Activated naive CD4-positive, alpha-beta T cell treated with anti-CD3 and anti-CD28 coated beads for 36 hours (primary cell): ENCODE results near the gene CTRB2. TPM values are rescaled to one million over a fixed set of nuclear protein-coding genes. Genes with fewer than 3 reads are reported as not detected.

ENCODE experiments used
- CTCF ChIA-PET: fragments of 350-600 bp; sonication (Branson Sonifier 250); formaldehyde crosslinking; loops from one replicate; lab custom pipeline; 2021; ENCODE audit warnings: antibody characterized with exemption; lab: Charles Lee
- DNase-seq: peaks from one replicate; pipeline ENCODE4 v3.0.0-alpha.2; 2020
- H3K27ac Mint-ChIP-seq: one replicate; pipeline ENCODE4 v1.8.0; 2021; ENCODE audit warnings: mild to moderate bottlenecking, mixed read lengths
- H3K27me3 Mint-ChIP-seq: one replicate; pipeline ENCODE4 v1.8.0; 2021; ENCODE audit warnings: low read depth, mixed read lengths
- H3K36me3 Mint-ChIP-seq: one replicate; pipeline ENCODE4 v1.8.0; 2021; ENCODE audit warnings: low read depth, mixed read lengths
- H3K4me1 Mint-ChIP-seq: one replicate; pipeline ENCODE4 v1.8.0; 2021; ENCODE audit warnings: low read depth, mixed read lengths
- H3K4me3 Mint-ChIP-seq: one replicate; pipeline ENCODE4 v1.8.0; 2021; ENCODE audit warnings: mild to moderate bottlenecking, moderate library complexity, mixed read lengths
- H3K9me3 Mint-ChIP-seq: one replicate; pipeline ENCODE4 v1.8.0; 2021; ENCODE audit warnings: mixed read lengths
- intact Hi-C: fragments of 100-400 bp; cut with micrococcal nuclease; formaldehyde crosslinking; loops from one replicate; pipeline ENCODE4 v1.15.1; 2023
- total RNA-seq, 2 experiments: library from RNA; stranded (reverse); gene quantifications; one replicate each; pipeline ENCODE4 v1.2.3, GENCODE V29; 2021

The CTRB2 gene
- not detected for total RNA-seq

DNA sequence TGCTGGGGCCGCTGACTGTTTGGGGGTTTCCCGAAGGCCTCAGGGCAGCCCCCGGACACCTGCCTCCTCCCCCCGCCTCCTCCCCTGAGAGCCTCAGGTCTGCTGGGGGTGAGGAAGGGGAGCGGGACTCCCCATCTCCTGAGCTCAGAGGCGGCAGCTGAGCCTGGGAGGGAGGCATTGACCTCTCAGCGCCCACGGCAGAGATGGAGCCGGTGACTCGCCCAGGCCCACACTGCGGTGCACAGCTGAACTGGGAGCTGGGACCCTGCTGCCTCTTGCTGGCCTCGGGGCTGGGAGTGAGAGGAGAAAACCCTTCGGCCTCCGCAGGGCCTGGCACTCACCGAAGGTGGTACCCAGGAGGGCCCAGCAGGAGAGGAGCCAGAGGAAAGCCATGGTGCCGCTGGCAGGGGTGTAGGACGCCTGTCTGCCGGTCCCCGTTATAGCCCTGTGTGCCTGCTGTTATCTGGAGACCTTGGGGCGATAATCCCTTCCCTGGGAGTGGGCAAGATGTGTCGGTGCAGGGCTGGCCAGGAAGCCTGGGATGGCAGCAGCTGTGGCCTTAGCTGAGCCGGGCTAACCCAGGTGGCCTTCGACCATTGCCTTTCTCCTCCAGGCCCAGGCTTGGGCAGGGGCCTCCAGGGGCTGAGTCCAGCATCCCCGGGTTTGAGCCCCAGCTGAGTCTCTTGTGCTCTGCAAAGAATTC is at the start of gene CTRB2:
CTRB2 (minus strand) TSS at position 413 of the 703 bp plus-strand sequence; CDS start at position 393, 20 bp downstream.
- H3K4me3 Mint-ChIP-seq = no peak within 1 kb of the TSS
- no peak within 1 kb of the TSS for H3K27ac Mint-ChIP-seq
- DNase-seq = no peak
- no peaks in the 10 kb centered on the region for H3K36me3 Mint-ChIP-seq
- no peaks in the 10 kb centered on the region for H3K4me1 Mint-ChIP-seq
- intact Hi-C loops = no loop called here
- no peaks in the 10 kb centered on the region for H3K9me3 Mint-ChIP-seq
- no peaks in the 10 kb centered on the region for H3K27me3 Mint-ChIP-seq
- CTCF ChIA-PET = no interaction called here

DNA sequence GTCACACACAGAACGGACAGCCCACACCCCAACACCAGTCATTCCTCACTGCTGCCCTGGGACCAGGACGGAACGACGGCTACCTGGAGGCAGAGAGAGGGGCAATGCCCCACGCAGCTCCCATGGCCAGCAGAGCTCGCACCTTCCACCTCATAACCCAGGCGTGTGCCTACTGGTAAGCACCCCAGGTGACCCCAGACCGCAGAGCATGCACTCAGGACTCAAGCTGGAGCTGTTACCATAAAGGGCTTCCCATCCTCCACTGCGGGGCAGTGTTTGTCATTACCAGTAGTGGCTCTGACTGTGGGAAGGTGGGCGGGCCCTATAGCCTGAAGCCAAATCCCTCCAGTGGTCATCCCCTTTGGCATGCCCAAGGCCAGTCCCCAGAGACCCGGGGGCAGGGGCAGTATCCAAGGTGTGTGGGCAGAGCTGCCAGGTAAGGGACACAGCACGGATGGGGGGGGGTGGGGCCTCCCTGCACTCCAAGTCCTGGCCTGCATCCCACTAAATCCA is 49.2 kb upstream of the CTRB2 start:
- Mint-ChIP-seq H3K4me3 (no peak overlapping the region), H3K27me3 (peaks cover 28% of the 10 kb centered on the region), H3K4me1 (no peaks in the 10 kb centered on the region), H3K36me3 (no peaks in the 10 kb centered on the region), H3K27ac (no peak overlapping the region), H3K9me3 (no peaks in the 10 kb centered on the region)
- no peak for DNase-seq
- intact Hi-C loops = no loop called here
- CTCF ChIA-PET = no interaction called here

DNA sequence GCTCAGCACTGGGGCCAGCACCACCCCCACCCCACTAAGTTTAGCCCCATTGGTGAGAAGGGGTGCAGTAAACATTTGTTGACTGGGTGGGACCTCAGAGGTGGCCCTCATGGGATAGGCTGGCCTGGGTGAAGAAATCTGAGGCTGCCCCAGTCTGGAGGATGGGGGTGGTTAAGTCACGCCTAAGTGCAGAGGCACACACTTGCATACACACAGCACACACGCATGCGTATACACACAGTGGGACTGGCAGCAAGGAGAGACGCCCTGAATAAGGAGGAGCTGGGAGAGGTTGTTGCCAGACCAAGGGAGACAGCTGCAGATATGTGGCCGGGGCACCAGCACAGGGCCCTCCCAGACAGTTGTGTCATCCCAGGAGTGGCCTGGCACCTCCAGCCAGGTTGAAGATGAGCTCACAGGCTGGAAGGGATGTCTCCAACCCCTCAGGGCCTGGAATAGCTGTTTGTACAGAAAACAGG is 47.4 kb upstream of the CTRB2 start:
- intact Hi-C loops = no loop called here
- no peak for DNase-seq
- Mint-ChIP-seq H3K4me1 (peaks cover 3% of the 10 kb centered on the region), H3K36me3 (no peaks in the 10 kb centered on the region), H3K9me3 (no peaks in the 10 kb centered on the region), H3K4me3 (no peak overlapping the region), H3K27me3 (peaks cover 37% of the 10 kb centered on the region), H3K27ac (no peak overlapping the region)
- CTCF ChIA-PET = interaction anchor here (0.6 to 2.2 kb wide), 2 partner anchors 29 to 55 kb away, joined by 4 to 6 read pairs; no protein-coding TSS in a partner anchor

DNA sequence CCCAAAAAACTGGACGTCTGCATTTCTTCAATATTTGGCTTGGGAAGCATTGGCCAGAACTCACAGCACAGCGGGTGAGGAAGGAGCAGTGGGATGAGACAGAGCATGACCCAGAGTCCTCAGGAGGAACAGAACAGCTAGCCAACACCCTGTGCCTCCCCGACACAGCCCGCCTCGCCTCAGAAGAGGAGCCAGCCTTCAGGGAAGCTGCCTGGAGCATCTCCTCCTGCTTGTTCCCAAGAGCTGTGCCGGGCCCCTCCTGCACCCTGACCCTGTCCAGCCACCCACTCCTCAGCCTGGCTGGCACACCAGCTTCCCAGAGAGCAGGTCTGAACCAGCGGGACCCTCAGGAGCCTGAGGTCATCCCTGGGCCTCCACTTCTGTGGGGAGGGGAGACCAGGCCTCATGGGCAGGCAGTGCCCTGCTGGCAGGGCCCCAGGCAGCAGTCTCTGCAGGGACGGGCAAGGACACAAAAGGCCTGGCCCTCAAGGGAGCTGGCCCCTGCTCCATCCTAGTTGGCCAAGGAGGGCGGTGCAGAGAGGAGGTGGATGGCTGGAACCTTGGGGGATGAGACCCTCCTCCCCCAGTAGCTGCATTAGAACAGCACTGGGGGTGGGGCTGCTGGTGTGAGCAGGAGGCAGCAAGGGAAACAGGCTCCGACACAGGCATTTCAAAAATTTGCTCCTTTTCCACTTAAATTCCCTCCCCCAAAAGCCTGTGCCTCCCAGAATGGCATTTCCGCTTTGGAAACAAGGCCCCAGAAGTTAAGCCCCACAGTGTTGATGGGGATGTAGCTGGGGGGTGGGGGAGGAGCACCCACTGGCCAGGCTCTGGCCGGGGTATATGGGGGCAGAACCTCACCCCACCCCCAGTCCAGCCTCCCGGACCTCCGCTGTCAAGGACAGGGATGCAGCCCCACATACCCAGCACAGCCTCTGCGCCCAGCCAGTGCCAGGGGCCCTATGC is 46.3 kb upstream of the CTRB2 start:
- no peak overlapping the region for H3K27ac Mint-ChIP-seq
- H3K27me3 Mint-ChIP-seq = peaks cover 35% of the 10 kb centered on the region
- no peak overlapping the region for H3K4me3 Mint-ChIP-seq
- H3K36me3 Mint-ChIP-seq = no peaks in the 10 kb centered on the region
- DNase-seq = no peak
- CTCF ChIA-PET = interaction anchor here (0.8 to 2.2 kb wide), 2 partner anchors 18 to 54 kb away, joined by 3 to 6 read pairs; no protein-coding TSS in a partner anchor
- H3K4me1 Mint-ChIP-seq = peaks cover 3% of the 10 kb centered on the region
- H3K9me3 Mint-ChIP-seq = no peaks in the 10 kb centered on the region
- intact Hi-C loops = no loop called here

DNA sequence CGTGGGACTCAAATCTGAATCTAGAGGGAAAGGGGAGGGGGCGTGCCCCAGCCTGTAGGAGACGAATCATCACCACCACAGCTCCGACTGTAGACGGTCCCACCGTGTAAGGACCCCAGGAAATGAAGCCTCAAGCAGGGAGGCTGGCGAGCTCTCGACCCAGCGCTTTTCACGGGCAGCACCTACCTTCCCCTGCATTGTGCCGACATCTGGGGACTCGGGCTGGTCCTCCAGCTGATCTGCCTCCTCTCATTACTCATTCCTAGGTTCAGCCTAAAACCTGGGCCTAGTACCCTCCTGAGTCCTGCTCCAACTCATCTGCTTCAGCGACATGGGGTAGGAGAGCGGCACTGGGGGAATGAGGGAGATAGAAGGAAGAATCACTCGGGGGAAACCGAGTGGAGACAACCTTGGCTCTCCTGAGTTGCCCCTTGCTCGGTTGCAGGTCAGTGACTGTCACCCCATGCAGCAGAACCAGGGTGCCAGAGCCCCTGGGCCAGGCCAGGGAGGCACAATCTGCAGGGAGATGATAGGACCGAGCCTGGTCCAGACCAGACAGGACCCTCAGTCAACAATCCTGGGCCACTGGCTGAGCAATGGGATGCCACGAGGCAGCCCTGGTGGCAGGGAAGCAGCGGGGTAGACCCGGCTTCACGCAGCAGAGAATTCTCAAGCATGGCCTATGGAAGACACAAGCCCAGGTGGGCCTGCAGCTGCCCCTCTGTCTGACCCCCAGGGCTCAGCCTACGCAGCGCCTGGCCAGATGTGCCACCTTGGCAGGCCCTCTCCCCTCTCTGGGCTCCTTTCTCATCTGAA is 45.3 kb upstream of the CTRB2 start:
- Mint-ChIP-seq H3K36me3 (no peaks in the 10 kb centered on the region), H3K27ac (no peak overlapping the region), H3K4me3 (peak overlapping the region; percentile 64), H3K27me3 (peaks cover 31% of the 10 kb centered on the region), H3K4me1 (peaks cover 3% of the 10 kb centered on the region), H3K9me3 (no peaks in the 10 kb centered on the region)
- intact Hi-C loops = no loop called here
- no peak for DNase-seq
- CTCF ChIA-PET = interaction anchor here (0.7 kb wide), 1 partner anchor 18 kb away, joined by 3 read pairs; no protein-coding TSS in a partner anchor

DNA sequence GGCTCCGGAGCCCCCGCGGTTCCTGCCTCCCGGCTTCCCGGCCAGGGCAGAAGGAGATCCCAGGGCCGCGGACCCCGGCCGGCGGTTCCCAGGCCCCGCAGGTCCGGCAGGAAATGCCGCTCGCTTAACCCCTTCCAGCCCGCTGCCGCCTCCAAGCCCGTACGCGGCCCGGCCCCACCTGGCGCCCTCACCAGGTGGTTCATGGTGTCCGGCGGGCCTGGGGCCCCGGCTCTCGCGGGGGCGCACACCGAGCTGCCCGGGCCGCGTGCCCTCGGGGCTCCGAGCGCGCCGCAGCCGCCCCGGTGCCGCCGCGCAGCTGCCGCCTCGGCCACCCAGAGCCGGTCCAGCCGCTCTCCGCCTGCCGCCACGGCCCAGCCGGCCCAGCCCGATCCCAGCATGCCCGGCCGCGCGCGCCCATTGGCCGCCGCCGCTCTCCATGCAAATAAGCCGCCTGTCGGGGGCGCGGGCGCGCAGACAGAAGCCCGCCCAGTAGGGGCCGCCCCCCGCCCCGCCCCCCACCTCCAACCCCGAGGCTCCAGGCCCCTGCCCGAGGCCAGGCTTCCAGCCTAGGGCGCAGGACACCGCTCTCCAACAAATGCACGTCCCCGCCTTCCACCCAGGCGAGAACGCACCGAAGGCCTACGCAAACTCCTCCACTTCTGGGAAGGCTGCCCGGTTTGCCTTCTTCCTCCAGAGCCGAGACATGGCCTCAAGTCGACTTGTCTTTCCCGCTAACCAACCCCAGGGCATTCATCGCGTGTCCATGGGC is 44.5 kb upstream of the CTRB2 start, which contains the start of gene BCAR1:
BCAR1 (minus strand) TSS at position 345 of the 769 bp plus-strand sequence; CDS start at position 203, 142 bp downstream.
- Mint-ChIP-seq H3K36me3 (no peaks in the 10 kb centered on the region), H3K4me3 (peak within 1 kb of the TSS; percentile 64), H3K9me3 (no peaks in the 10 kb centered on the region), H3K27me3 (peaks cover 31% of the 10 kb centered on the region), H3K4me1 (peaks cover 3% of the 10 kb centered on the region), H3K27ac (no peak within 1 kb of the TSS)
- peak; percentile 22 for DNase-seq
- intact Hi-C loops = loop anchor here (1.0 to 2.0 kb wide), 2 partner anchors 53 to 129 kb away; no protein-coding TSS in a partner anchor
- CTCF ChIA-PET = interaction anchor here (0.7 to 1.4 kb wide), 2 partner anchors 17 to 52 kb away, joined by 3 read pairs; no protein-coding TSS in a partner anchor

DNA sequence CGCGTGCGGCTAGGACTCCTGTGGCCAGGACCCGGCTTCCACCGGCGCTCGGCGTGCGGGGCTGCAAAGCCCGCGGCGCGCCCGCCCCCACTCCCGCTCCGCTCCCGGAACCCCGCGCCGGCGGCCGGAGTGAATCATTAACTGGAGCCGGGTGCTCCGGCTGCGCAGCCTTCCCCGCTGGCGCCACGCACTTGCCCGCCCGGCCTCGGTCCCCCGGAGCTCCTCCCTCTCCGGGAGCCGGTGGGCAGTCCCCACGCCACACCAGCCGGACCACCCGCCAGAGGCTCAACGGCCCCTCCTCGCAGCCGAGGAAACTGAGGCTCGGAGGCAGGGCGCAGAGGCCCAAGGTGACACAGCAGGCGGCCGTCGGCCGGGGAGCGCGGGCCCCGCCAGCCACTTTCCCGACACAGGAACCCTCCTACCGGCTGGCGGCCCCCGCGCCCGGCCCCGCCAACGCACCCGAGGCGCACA is 43.9 kb upstream of the CTRB2 start:
- Mint-ChIP-seq H3K36me3 (no peaks in the 10 kb centered on the region), H3K9me3 (no peaks in the 10 kb centered on the region), H3K27me3 (peaks cover 30% of the 10 kb centered on the region), H3K27ac (no peak overlapping the region), H3K4me3 (peak overlapping the region; percentile 64), H3K4me1 (peaks cover 3% of the 10 kb centered on the region)
- intact Hi-C loops = loop anchor here (1.0 to 2.0 kb wide), 2 partner anchors 54 to 129 kb away; no protein-coding TSS in a partner anchor
- DNase-seq = peak; percentile 26
- CTCF ChIA-PET = interaction anchor here (0.9 to 1.6 kb wide), 3 partner anchors 17 to 135 kb away, joined by 3 to 12 read pairs (median 4); no protein-coding TSS in a partner anchor

DNA sequence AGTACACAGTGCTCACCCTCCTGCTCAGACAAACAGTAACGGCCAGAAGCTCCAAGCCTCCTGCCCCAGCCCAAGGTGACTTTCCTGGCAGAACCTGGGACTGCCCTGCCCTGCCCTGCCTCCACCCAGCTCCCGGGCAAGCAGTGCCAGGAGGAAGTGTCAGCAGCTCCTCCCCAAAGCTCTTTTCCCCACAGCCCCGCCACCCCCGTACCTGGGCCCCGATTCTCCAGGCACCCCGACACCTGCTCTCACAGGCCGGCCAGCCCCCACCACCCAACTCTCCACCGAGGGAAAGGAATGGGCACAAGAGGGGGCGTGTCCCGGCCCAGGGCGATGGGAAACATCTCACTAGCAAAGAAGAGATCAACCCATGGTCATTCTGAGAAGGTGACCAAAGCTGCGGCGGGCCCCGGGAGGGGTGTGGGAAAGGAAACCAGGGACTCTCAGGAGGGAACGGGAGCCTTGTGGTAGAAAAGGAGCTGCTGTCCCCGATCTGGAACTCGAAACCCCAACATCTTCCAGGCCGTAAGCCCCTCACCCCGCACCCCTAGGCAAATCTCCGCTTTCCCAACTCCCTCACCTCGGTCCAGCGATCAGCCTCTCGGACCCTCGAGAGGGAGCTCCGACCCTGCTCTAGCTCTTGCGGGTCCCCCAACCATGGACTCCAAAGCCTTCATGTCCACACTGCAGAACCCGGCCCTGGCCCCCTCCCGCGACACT is 43.3 kb upstream of the CTRB2 start:
- intact Hi-C loops = loop anchor here (2.0 kb wide), 1 partner anchor 55 kb away; no protein-coding TSS in a partner anchor
- Mint-ChIP-seq H3K9me3 (no peaks in the 10 kb centered on the region), H3K36me3 (no peaks in the 10 kb centered on the region), H3K4me3 (peak overlapping the region; percentile 64), H3K27me3 (peaks cover 29% of the 10 kb centered on the region), H3K4me1 (peaks cover 3% of the 10 kb centered on the region), H3K27ac (no peak overlapping the region)
- CTCF ChIA-PET = interaction anchor here (0.9 to 1.6 kb wide), 3 partner anchors 17 to 135 kb away, joined by 3 to 12 read pairs (median 4); no protein-coding TSS in a partner anchor
- no peak for DNase-seq

DNA sequence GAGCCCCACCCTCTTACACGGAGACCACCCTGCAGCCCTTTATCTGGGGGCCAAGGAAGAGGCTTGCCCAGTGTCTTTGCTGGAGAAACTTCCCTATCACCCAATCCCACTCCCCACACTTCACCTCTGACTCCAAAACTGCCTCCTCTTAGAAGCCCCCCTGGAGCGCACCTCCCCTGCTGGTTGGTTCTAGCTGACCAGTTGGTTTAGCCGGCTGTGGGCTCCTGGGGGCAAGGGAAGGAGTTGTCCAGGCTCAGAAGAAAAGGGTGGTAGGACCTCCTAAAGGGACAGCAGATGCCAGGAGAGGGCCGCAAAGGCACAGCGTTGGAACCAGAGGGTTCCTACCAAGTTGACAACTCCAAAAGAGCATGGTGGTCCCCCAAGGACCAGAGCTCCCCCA is 42.5 kb upstream of the CTRB2 start:
- peaks cover 3% of the 10 kb centered on the region for H3K4me1 Mint-ChIP-seq
- intact Hi-C loops = loop anchor here (5.0 kb wide), 1 partner anchor 78 kb away; no protein-coding TSS in a partner anchor
- H3K4me3 Mint-ChIP-seq = no peak overlapping the region
- peaks cover 24% of the 10 kb centered on the region for H3K27me3 Mint-ChIP-seq
- no peak for DNase-seq
- no peaks in the 10 kb centered on the region for H3K9me3 Mint-ChIP-seq
- no peaks in the 10 kb centered on the region for H3K36me3 Mint-ChIP-seq
- CTCF ChIA-PET = interaction anchor here (0.7 to 1.6 kb wide), 2 partner anchors 16 kb away, joined by 3 to 12 read pairs; no protein-coding TSS in a partner anchor
- no peak overlapping the region for H3K27ac Mint-ChIP-seq
